HepG2 (cell line): Measurements from ENCODE around the gene STK10. TPM values are rescaled to one million over a fixed set of nuclear protein-coding genes. Genes with fewer than 3 reads are reported as not detected.

ENCODE experiments used
- ATAC-seq: fragments of 200-7000 bp; cut with Tn5 transposase; 3 replicates; pipeline ENCODE4 v1.9.1; 2020; ENCODE audit warnings: mild to moderate bottlenecking, moderate library complexity
- BruUV-seq: library from RNA; stranded (reverse); fragments of 400-500 nt; replicated peaks from 2 replicates; lab custom pipeline; 2021; lab: Mats Ljungman, UMichigan
- CTCF ChIA-PET: fragments of 300-600 bp; formaldehyde crosslinking; extraction: SDS; loops from one replicate; lab custom pipeline; 2021; ENCODE audit warnings: low total read pairs, inconsistent platforms, low intra/inter-chr PET ratio; lab: Yijun Ruan, JAX
- POLR2A ChIA-PET: fragments of 350-600 bp; sonication (Branson Sonifier 250); formaldehyde crosslinking; loops from one replicate; lab custom pipeline; 2020; ENCODE audit warnings: antibody characterized with exemption, inconsistent platforms; lab: Yijun Ruan, JAX
- DNase-seq: peaks from one replicate; pipeline ENCODE4 v3.0.0-alpha.2; 2015; ENCODE audit warnings: low spot score
- FAIRE-seq: peaks from 3 replicates; lab custom pipeline; 2011; peaks lifted over from hg19 to GRCh38; lab: Jason Lieb, UNC
- H2AFZ ChIP-seq: one replicate; pipeline ENCODE4 v1.6.1; 2011; ENCODE audit warnings: low read length, inconsistent platforms
- H3K27ac ChIP-seq: fragments of 300-600 bp; 3 replicates; pipeline ENCODE4 v1.8.0; 2011; ENCODE audit warnings: mixed run types, mild to moderate bottlenecking, mixed read lengths, low read length, inconsistent platforms; ENCODE audit not compliant: insufficient read depth; ENCODE audit errors: extremely low read length
- H3K27me3 ChIP-seq, 2 experiments: fragments of 200-600 bp in 1 of 2; 2 replicates in 1 of 2; 3 replicates in 1 of 2; pipeline versions ENCODE4 v1.6.0 to v1.8.0; 2011; ENCODE audit warnings: low read length in 2 of 2, mild to moderate bottlenecking in 2 of 2, moderate library complexity in 2 of 2, inconsistent platforms in 1 of 2; ENCODE audit not compliant: insufficient read depth in 2 of 2, control insufficient read depth in 1 of 2
- H3K36me3 ChIP-seq, 2 experiments: fragments of 200-600 bp in 1 of 2; replicated peaks in 1 of 2; 2 replicates in 1 of 2; 3 replicates in 1 of 2; pipeline versions ENCODE4 v1.5.1 to v1.8.0; 2011; ENCODE audit warnings: low read length in 2 of 2, inconsistent platforms in 1 of 2; ENCODE audit not compliant: insufficient read depth in 2 of 2, control insufficient read depth in 1 of 2
- H3K4me1 ChIP-seq: 2 replicates; pipeline ENCODE4 v1.5.1; 2012; ENCODE audit warnings: low read length, inconsistent platforms; ENCODE audit not compliant: insufficient read depth
- H3K4me2 ChIP-seq: 2 replicates; pipeline ENCODE4 v1.6.0; 2011; ENCODE audit warnings: low read depth, low read length, inconsistent platforms
- H3K4me3 ChIP-seq, 3 experiments: fragments of 200-600 bp in 1 of 3; sonication (generic), shearing (Covaris generic) in 1 of 3; replicated peaks in 1 of 3; 2 replicates each; pipeline ENCODE4 v1.5.1; 2011 to 2016; ENCODE audit warnings: low read length in 3 of 3, inconsistent platforms in 2 of 3, low read depth in 2 of 3, mild to moderate bottlenecking in 2 of 3, control low read depth in 1 of 3, mixed read lengths in 1 of 3; ENCODE audit not compliant: insufficient read depth in 1 of 3
- H3K79me2 ChIP-seq: one replicate; pipeline ENCODE4 v1.6.1; 2011; ENCODE audit warnings: low read length, inconsistent platforms; ENCODE audit not compliant: insufficient read depth
- H3K9ac ChIP-seq: 2 replicates; pipeline ENCODE4 v1.6.0; 2011; ENCODE audit warnings: mild to moderate bottlenecking, low read depth, low read length, inconsistent platforms; ENCODE audit not compliant: insufficient read depth
- H3K9me3 ChIP-seq: 2 replicates; pipeline ENCODE4 v1.5.1; 2012; ENCODE audit warnings: mild to moderate bottlenecking, low read length
- H4K20me1 ChIP-seq: 2 replicates; pipeline ENCODE4 v1.6.0; 2011; ENCODE audit warnings: inconsistent platforms, mild to moderate bottlenecking, low read length, moderate library complexity; ENCODE audit not compliant: insufficient read depth
- HDAC1 ChIP-seq: sonication (generic); formaldehyde crosslinking; IDR thresholded peaks from 2 replicates; pipeline ENCODE4 v1.5.1; 2020; ENCODE audit warnings: mild to moderate bottlenecking, missing genetic modification reagents
- KDM2A ChIP-seq: sonication (generic); formaldehyde crosslinking; IDR thresholded peaks from 2 replicates; pipeline ENCODE4 v1.4.0; 2020; ENCODE audit warnings: low read depth, missing genetic modification reagents, borderline replicate concordance
- MAX ChIP-seq: IDR thresholded peaks from 2 replicates; pipeline ENCODE4 v1.6.1; 2012; ENCODE audit warnings: inconsistent platforms
- RELA ChIP-seq: sonication (generic); formaldehyde crosslinking; IDR thresholded peaks from 2 replicates; pipeline ENCODE4 v1.4.0; 2020; ENCODE audit warnings: missing genetic modification reagents
- SATB2 ChIP-seq: sonication (generic); formaldehyde crosslinking; IDR thresholded peaks from 2 replicates; pipeline ENCODE4 v1.5.0; 2020; ENCODE audit warnings: missing genetic modification reagents
- SCMH1 ChIP-seq: sonication (generic); formaldehyde crosslinking; IDR thresholded peaks from 2 replicates; pipeline ENCODE4 v1.9.0; 2021; ENCODE audit warnings: missing genetic modification reagents, mild to moderate bottlenecking, borderline replicate concordance
- TSC22D2 ChIP-seq: sonication (generic); formaldehyde crosslinking; IDR thresholded peaks from 2 replicates; pipeline ENCODE4 v1.5.1; 2020; ENCODE audit warnings: missing genetic modification reagents, mild to moderate bottlenecking, borderline replicate concordance
- ZNF562 ChIP-seq: sonication (generic); formaldehyde crosslinking; IDR thresholded peaks from 2 replicates; pipeline ENCODE4 v1.8.0; 2022; ENCODE audit warnings: missing genetic modification reagents, borderline replicate concordance
- ZNF646 ChIP-seq: sonication (generic); formaldehyde crosslinking; IDR thresholded peaks from 2 replicates; pipeline ENCODE4 v1.9.0; 2021; ENCODE audit warnings: mild to moderate bottlenecking, missing genetic modification reagents
- ZNF652 ChIP-seq: IDR thresholded peaks from 2 replicates; pipeline ENCODE4 v1.6.1; 2016; ENCODE audit warnings: low read depth, borderline replicate concordance
- WGBS: methylation state at CpG from one replicate; pipeline ENCODE4 v1.1.6; 2017; ENCODE audit warnings: low lambda C conversion rate; 5-methylcytosine and 5-hydroxymethylcytosine counted together
- in situ Hi-C: cut with HindIII; loops from 2 replicates; pipeline ENCODE4 v1.10.0; 2017; ENCODE audit warnings: low pct_unique_long_range_greater_than_20kb; ENCODE audit not compliant: extremely low pct_ligation_motif_present
- intact Hi-C: fragments of 100-400 bp; cut with micrococcal nuclease; formaldehyde crosslinking; loops from one replicate; pipeline ENCODE4 v1.10.0; 2022; ENCODE audit not compliant: unreplicated experiment
- polyA plus RNA-seq, 8 experiments: library from polyadenylated mRNA; depleted of rRNA in 3 of 8; stranded (reverse) in 7 of 8; unstranded in 1 of 8; fragments of >200 nt; fragmentation: Illumina TruSeq in 4 of 8; extraction: Trizol in 4 of 8; gene quantifications; 2 replicates each; pipeline versions ENCODE4 v1.2.1 to v1.2.3, GENCODE V29; 2011 to 2016; ENCODE audit warnings: low read depth in 4 of 8, missing spikeins in 1 of 8, mixed read lengths in 1 of 8; ENCODE audit not compliant: insufficient read depth in 1 of 8
- total RNA-seq, 5 experiments: library from RNA; depleted of rRNA; stranded (reverse); fragments of >200 nt; fragmentation: Illumina TruSeq; extraction: Trizol; gene quantifications; 2 replicates each; pipeline ENCODE4 v1.2.3, GENCODE V29; 2016; ENCODE audit warnings: low read depth in 1 of 5

STK10 gene
- total and polyA plus RNA-seq, 2 of the 13 experiments (the other 11 are each of a cell fraction or from before 2014, with no cell fraction given): 7.0 to 7.2 TPM

- TF ChIP-seq ZNF652 (CRISPR knock-in tag): no peak
- TF ChIP-seq SATB2 (CRISPR knock-in tag): no peak
- TF ChIP-seq ZNF562 (CRISPR knock-in tag): no peak
- no peak for TF ChIP-seq SCMH1
- no peak for TF ChIP-seq RELA (CRISPR knock-in tag)
- no peak for TF ChIP-seq HDAC1 (CRISPR knock-in tag)
- no peak for TF ChIP-seq TSC22D2 (CRISPR knock-in tag)
Measured at GRCh38 chr5:172088801-172089200, 99.2 kb downstream of the STK10 start (continued).

- FAIRE-seq: no peak
- Histone ChIP-seq H3K9me3 (no peaks in the 10 kb centered on the region), H3K9ac (peak overlapping the region; percentile 28; the same call in 1 of the 2 replicates), H4K20me1 (no peaks in the 10 kb centered on the region), H3K79me2 (no peaks in the 10 kb centered on the region), H3K4me1 (peaks cover 14% of the 10 kb centered on the region), H2AFZ (no peak overlapping the region), H3K4me2 (peak overlapping the region; percentile 73), H3K36me3 (no peaks in the 10 kb centered on the region; a peak in 1 of 5 replicates), H3K4me3 (peak overlapping the region in 1 of 3 experiments; percentile 57; a peak in 3 of 6 replicates), H3K27ac (no peak overlapping the region), H3K27me3 (no peaks in the 10 kb centered on the region)
- DNase-seq: no peak
- intact Hi-C loops (no loop called here), in situ Hi-C loops (no loop called here)
- ChIA-PET POLR2A (no interaction called here), CTCF (no interaction called here)
- BruUV-seq: no TSS peak
- ATAC-seq: peak; percentile 78
- WGBS: 15% methylated on average over 8 of the region's 14 CpGs
- 0 out of 2 replicates have a peak, but pooled peaks have one; percentile 16 for TF ChIP-seq MAX
- TF ChIP-seq ZNF646: 0 out of 2 replicates have a peak, but pooled peaks have one; percentile 9
- peak; percentile 25; the same call in 1 of the 2 replicates for TF ChIP-seq KDM2A
Measured at GRCh38 chr5:172086194-172086975, 101.6 kb downstream of the STK10 start.
